Osteoblast (primary cell): ENCODE data around the gene MEF2A. TPM values are rescaled to one million over a fixed set of nuclear protein-coding genes. Genes with fewer than 3 reads are reported as not detected.

ENCODE experiments used
- DNase-seq: peaks from one replicate; pipeline ENCODE4 v3.0.0; 2011; ENCODE audit warnings: low spot score, mixed read lengths; ENCODE audit not compliant: insufficient read length; ENCODE audit errors: missing footprints
- H2AFZ ChIP-seq: 2 replicates; pipeline ENCODE4 v1.6.0; 2011; ENCODE audit warnings: mild to moderate bottlenecking, low read length
- H3K27ac ChIP-seq: 2 replicates; pipeline ENCODE4 v1.5.1; 2011; ENCODE audit warnings: mild to moderate bottlenecking, low read depth, low read length, moderate library complexity
- H3K27me3 ChIP-seq: 2 replicates; pipeline ENCODE4 v1.6.0; 2012; ENCODE audit warnings: mild to moderate bottlenecking, control low read depth, inconsistent platforms, low read length, moderate library complexity; ENCODE audit not compliant: insufficient read depth
- H3K36me3 ChIP-seq: 2 replicates; pipeline ENCODE4 v1.5.1; 2011; ENCODE audit warnings: mild to moderate bottlenecking, low read length, control low read depth, moderate library complexity; ENCODE audit not compliant: insufficient read depth
- H3K4me1 ChIP-seq: 2 replicates; pipeline ENCODE4 v1.5.1; 2011; ENCODE audit warnings: mild to moderate bottlenecking, low read length, control low read depth, moderate library complexity; ENCODE audit not compliant: insufficient read depth
- H3K4me2 ChIP-seq: 2 replicates; pipeline ENCODE4 v1.6.0; 2011; ENCODE audit warnings: mild to moderate bottlenecking, low read length; ENCODE audit not compliant: insufficient read depth
- H3K4me3 ChIP-seq: fragments of 200-600 bp; sonication (generic); 3 replicates; pipeline ENCODE4 v1.5.1; 2012; ENCODE audit warnings: mild to moderate bottlenecking, low read length, inconsistent platforms; ENCODE audit not compliant: insufficient read depth
- H3K79me2 ChIP-seq: 2 replicates; pipeline ENCODE4 v1.6.0; 2012; ENCODE audit warnings: mild to moderate bottlenecking, low read length, control low read depth, inconsistent platforms; ENCODE audit not compliant: insufficient read depth
- H3K9me3 ChIP-seq: 2 replicates; pipeline ENCODE4 v1.5.1; 2011; ENCODE audit warnings: low read depth, low read length, control low read depth
- H4K20me1 ChIP-seq: 2 replicates; pipeline ENCODE4 v1.6.0; 2012; ENCODE audit warnings: mild to moderate bottlenecking, low read length, control low read depth; ENCODE audit not compliant: insufficient read depth
- total RNA-seq: library from RNA; depleted of rRNA; stranded (reverse); fragments of >200 nt; gene quantifications from 2 replicates; pipeline ENCODE4 v1.2.3, GENCODE V29; 2012
- TF ChIP-seq, protein P1 (sequence below): IDR thresholded peaks from 2 replicates; pipeline ENCODE4 v1.5.1; 2011; ENCODE audit warnings: mild to moderate bottlenecking, low read depth, low read length, moderate library complexity; ENCODE audit errors: extremely low read depth

MEF2A gene
- total RNA-seq, 1 donor, result 55.4 TPM

DNA sequence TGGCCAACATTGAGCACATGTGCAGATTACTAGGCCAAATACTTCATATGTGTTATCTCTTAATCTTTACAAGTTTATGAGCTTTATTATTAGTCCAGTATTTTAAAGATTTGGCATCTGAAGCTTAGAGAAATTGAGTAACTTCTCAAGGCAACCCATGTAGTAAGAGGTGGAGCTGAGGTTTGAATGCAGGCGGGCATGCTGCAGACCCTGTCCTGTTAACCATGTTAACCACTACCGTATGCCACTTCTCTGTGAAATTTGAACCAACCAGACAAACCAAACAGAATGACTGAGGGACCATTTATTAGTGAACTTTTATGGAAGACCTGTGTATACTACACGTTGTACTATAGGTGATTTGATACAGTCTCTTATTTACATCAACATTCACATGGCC, 49.7 kb downstream of the MEF2A start:
- no peaks in the 10 kb centered on the region for H3K36me3 ChIP-seq
- H3K4me3 ChIP-seq, result no peak overlapping the region
- no peak overlapping the region for H3K4me2 ChIP-seq
- DNase-seq, result no peak
- H3K4me1 ChIP-seq, result peaks cover 32% of the 10 kb centered on the region
- TF ChIP-seq, protein P1, sequence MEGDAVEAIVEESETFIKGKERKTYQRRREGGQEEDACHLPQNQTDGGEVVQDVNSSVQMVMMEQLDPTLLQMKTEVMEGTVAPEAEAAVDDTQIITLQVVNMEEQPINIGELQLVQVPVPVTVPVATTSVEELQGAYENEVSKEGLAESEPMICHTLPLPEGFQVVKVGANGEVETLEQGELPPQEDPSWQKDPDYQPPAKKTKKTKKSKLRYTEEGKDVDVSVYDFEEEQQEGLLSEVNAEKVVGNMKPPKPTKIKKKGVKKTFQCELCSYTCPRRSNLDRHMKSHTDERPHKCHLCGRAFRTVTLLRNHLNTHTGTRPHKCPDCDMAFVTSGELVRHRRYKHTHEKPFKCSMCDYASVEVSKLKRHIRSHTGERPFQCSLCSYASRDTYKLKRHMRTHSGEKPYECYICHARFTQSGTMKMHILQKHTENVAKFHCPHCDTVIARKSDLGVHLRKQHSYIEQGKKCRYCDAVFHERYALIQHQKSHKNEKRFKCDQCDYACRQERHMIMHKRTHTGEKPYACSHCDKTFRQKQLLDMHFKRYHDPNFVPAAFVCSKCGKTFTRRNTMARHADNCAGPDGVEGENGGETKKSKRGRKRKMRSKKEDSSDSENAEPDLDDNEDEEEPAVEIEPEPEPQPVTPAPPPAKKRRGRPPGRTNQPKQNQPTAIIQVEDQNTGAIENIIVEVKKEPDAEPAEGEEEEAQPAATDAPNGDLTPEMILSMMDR, result no peak
- H4K20me1 ChIP-seq, result peaks cover 43% of the 10 kb centered on the region
- H3K79me2 ChIP-seq, result peaks cover 97% of the 10 kb centered on the region
- H2AFZ ChIP-seq, result no peak overlapping the region
- H3K27ac ChIP-seq, result no peak overlapping the region
- no peaks in the 10 kb centered on the region for H3K27me3 ChIP-seq
- H3K9me3 ChIP-seq, result no peaks in the 10 kb centered on the region

DNA sequence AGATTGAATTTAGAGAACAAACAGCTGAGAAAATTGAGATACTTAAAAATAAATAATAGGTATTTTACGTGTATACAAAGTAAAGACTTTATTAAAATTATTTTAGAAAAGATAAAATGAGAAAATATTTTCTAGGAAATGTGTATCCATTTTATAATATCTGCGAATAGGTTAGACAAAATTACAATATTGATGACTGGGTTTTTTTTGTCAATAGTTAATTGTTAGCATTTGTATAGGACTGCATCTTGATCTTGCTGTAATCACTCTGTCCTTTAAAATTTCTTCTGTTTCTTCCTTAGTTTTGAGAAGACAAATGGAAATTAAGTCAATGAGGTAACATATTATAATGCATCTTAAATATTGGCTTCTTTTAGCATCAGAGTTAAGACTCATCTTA, 50.3 kb downstream of the MEF2A start:
- peaks cover 43% of the 10 kb centered on the region for H4K20me1 ChIP-seq

DNA sequence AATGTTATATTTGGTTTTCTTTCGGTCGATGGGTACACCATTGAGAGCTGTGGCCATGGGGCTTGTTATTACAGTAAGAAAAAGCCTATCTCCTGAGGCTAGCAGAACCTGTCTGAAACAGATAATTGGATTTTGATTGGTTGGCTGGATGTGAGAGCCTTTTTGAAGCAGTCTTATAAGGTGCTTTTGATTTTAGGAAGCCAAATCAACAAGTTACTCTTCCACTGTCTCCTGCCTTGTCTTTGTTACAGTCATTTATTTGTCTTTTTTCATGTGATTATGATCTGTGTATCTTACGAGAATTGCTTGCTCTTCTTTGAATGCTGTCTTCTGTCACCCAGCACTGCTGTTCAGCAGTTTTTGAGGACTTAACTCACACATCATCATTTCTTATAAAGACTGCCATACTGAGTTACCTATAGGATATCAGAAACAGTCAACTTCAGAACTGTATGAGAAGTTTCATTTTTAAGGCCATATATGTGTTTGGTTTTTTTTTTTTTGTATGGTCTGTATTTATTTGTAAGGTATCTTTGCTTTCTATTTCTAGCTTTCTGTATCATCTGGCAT, 51.1 kb downstream of the MEF2A start:
- peaks cover 43% of the 10 kb centered on the region for H4K20me1 ChIP-seq
- no peak overlapping the region for H3K27ac ChIP-seq
- no peaks in the 10 kb centered on the region for H3K36me3 ChIP-seq

More for the DNA sequence above, 50.3 kb downstream of the MEF2A start:
- Histone ChIP-seq H3K4me3 (no peak overlapping the region), H3K27me3 (no peaks in the 10 kb centered on the region), H3K4me2 (no peak overlapping the region), H3K27ac (no peak overlapping the region), H3K4me1 (peaks cover 32% of the 10 kb centered on the region), H3K9me3 (no peaks in the 10 kb centered on the region), H2AFZ (no peak overlapping the region), H3K79me2 (peaks cover 97% of the 10 kb centered on the region), H3K36me3 (no peaks in the 10 kb centered on the region)
- TF ChIP-seq, protein P1, result no peak
- no peak for DNase-seq

DNA sequence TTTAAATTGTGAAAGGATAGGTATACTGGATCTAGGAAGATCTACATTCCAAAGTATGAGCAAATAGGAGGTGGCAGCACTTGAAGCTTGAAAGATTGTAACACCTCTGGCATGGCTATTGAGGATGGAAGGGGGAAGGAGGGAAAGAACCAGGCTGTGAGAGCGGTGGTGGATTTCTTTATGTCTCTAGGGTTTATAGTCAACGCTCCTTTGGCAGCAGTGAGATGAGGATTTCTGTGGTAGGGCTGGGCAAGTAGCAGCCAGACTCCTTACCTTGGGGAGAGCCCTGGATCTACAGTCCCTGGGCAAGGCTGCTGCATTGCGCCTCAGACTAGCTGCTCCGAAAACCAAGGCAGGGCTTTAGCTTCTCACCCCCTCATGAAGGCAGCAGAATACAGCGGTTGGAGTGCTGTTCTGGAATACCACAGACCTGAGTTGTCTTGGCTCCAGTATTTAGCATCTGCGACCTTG, 53.2 kb downstream of the MEF2A start:
- Histone ChIP-seq H3K4me3 (no peak overlapping the region), H3K36me3 (no peaks in the 10 kb centered on the region), H4K20me1 (peaks cover 33% of the 10 kb centered on the region), H3K79me2 (peaks cover 93% of the 10 kb centered on the region), H3K27ac (peak overlapping the region; percentile 46), H3K27me3 (no peaks in the 10 kb centered on the region), H3K9me3 (no peaks in the 10 kb centered on the region), H2AFZ (no peak overlapping the region), H3K4me2 (peak overlapping the region; percentile 67), H3K4me1 (peaks cover 26% of the 10 kb centered on the region)
- no peak for DNase-seq
- TF ChIP-seq, protein P1, result no peak

More for the DNA sequence above, 51.1 kb downstream of the MEF2A start:
- no peak for DNase-seq
- Histone ChIP-seq H3K9me3 (no peaks in the 10 kb centered on the region), H2AFZ (no peak overlapping the region), H3K27me3 (no peaks in the 10 kb centered on the region), H3K4me1 (peaks cover 32% of the 10 kb centered on the region), H3K4me2 (no peak overlapping the region), H3K4me3 (no peak overlapping the region), H3K79me2 (peaks cover 97% of the 10 kb centered on the region)
- TF ChIP-seq, protein P1, result no peak
